ENCODE data around the gene MICALL1.

GRCh38 chr22:37983860-37984791 lies 78.0 kb downstream of the MICALL1 start, which contains the start of gene SOX10:
- no peak for TF ChIP-seq CTCF (IDR thresholded peaks at IDR 0.05)
- TF ChIP-seq POLR2A (IDR thresholded peaks at IDR 0.05; ENCODE audit: low read length) = no peak
- TF ChIP-seq SREBF2 (IDR thresholded peaks at IDR 0.05) = no peak
- TF ChIP-seq CHD2 (IDR thresholded peaks at IDR 0.05; ENCODE audit: low read length, partially characterized antibody) = no peak
- no peak for TF ChIP-seq MYC (IDR thresholded peaks at IDR 0.05; ENCODE audit: borderline replicate concordance, low read length)
- no peak for TF ChIP-seq RFX5 (IDR thresholded peaks at IDR 0.05)
- no peak for TF ChIP-seq MAZ (IDR thresholded peaks at IDR 0.05; ENCODE audit: borderline replicate concordance, low read depth, low read length)
- no peak for TF ChIP-seq SMC3 (IDR thresholded peaks at IDR 0.05)
- TF ChIP-seq RCOR1 (IDR thresholded peaks at IDR 0.05; ENCODE audit: low read depth, low read length) = no peak
- TF ChIP-seq HOXB13 (CRISPR knock-in tag; IDR thresholded peaks at IDR 0.05; ENCODE audit: low read depth) = no peak

Measured in A549 (cell line).